HepG2 (cell line): ENCODE data around the gene PPM1F. TPM values are rescaled to one million over a fixed set of nuclear protein-coding genes. Genes with fewer than 3 reads are reported as not detected.

Experiments
- ATAC-seq: fragments of 200-7000 bp; cut with Tn5 transposase; 3 replicates; pipeline ENCODE4 v1.9.1; 2020; ENCODE audit warnings: mild to moderate bottlenecking, moderate library complexity
- BruUV-seq: library from RNA; stranded (reverse); fragments of 400-500 nt; replicated peaks from 2 replicates; lab custom pipeline; 2021; lab: Mats Ljungman, UMichigan
- CTCF ChIA-PET: fragments of 300-600 bp; formaldehyde crosslinking; extraction: SDS; loops from one replicate; lab custom pipeline; 2021; ENCODE audit warnings: low total read pairs, inconsistent platforms, low intra/inter-chr PET ratio; lab: Yijun Ruan, JAX
- POLR2A ChIA-PET: fragments of 350-600 bp; sonication (Branson Sonifier 250); formaldehyde crosslinking; loops from one replicate; lab custom pipeline; 2020; ENCODE audit warnings: antibody characterized with exemption, inconsistent platforms; lab: Yijun Ruan, JAX
- DNase-seq: peaks from one replicate; pipeline ENCODE4 v3.0.0-alpha.2; 2015; ENCODE audit warnings: low spot score
- FAIRE-seq: peaks from 3 replicates; lab custom pipeline; 2011; peaks lifted over from hg19 to GRCh38; lab: Jason Lieb, UNC
- H2AFZ ChIP-seq: one replicate; pipeline ENCODE4 v1.6.1; 2011; ENCODE audit warnings: low read length, inconsistent platforms
- H3K27ac ChIP-seq: fragments of 300-600 bp; 3 replicates; pipeline ENCODE4 v1.8.0; 2011; ENCODE audit warnings: mixed run types, mild to moderate bottlenecking, mixed read lengths, low read length, inconsistent platforms; ENCODE audit not compliant: insufficient read depth; ENCODE audit errors: extremely low read length
- H3K27me3 ChIP-seq, 2 experiments: fragments of 200-600 bp in 1 of 2; 2 replicates in 1 of 2; 3 replicates in 1 of 2; pipeline versions ENCODE4 v1.6.0 to v1.8.0; 2011; ENCODE audit warnings: low read length in 2 of 2, mild to moderate bottlenecking in 2 of 2, moderate library complexity in 2 of 2, inconsistent platforms in 1 of 2; ENCODE audit not compliant: insufficient read depth in 2 of 2, control insufficient read depth in 1 of 2
- H3K36me3 ChIP-seq, 2 experiments: fragments of 200-600 bp in 1 of 2; replicated peaks in 1 of 2; 2 replicates in 1 of 2; 3 replicates in 1 of 2; pipeline versions ENCODE4 v1.5.1 to v1.8.0; 2011; ENCODE audit warnings: low read length in 2 of 2, inconsistent platforms in 1 of 2; ENCODE audit not compliant: insufficient read depth in 2 of 2, control insufficient read depth in 1 of 2
- H3K4me1 ChIP-seq: 2 replicates; pipeline ENCODE4 v1.5.1; 2012; ENCODE audit warnings: low read length, inconsistent platforms; ENCODE audit not compliant: insufficient read depth
- H3K4me2 ChIP-seq: 2 replicates; pipeline ENCODE4 v1.6.0; 2011; ENCODE audit warnings: low read depth, low read length, inconsistent platforms
- H3K4me3 ChIP-seq, 3 experiments: fragments of 200-600 bp in 1 of 3; sonication (generic), shearing (Covaris generic) in 1 of 3; replicated peaks in 1 of 3; 2 replicates each; pipeline ENCODE4 v1.5.1; 2011 to 2016; ENCODE audit warnings: low read length in 3 of 3, inconsistent platforms in 2 of 3, low read depth in 2 of 3, mild to moderate bottlenecking in 2 of 3, control low read depth in 1 of 3, mixed read lengths in 1 of 3; ENCODE audit not compliant: insufficient read depth in 1 of 3
- H3K79me2 ChIP-seq: one replicate; pipeline ENCODE4 v1.6.1; 2011; ENCODE audit warnings: low read length, inconsistent platforms; ENCODE audit not compliant: insufficient read depth
- H3K9ac ChIP-seq: 2 replicates; pipeline ENCODE4 v1.6.0; 2011; ENCODE audit warnings: mild to moderate bottlenecking, low read depth, low read length, inconsistent platforms; ENCODE audit not compliant: insufficient read depth
- H3K9me3 ChIP-seq: 2 replicates; pipeline ENCODE4 v1.5.1; 2012; ENCODE audit warnings: mild to moderate bottlenecking, low read length
- H4K20me1 ChIP-seq: 2 replicates; pipeline ENCODE4 v1.6.0; 2011; ENCODE audit warnings: inconsistent platforms, mild to moderate bottlenecking, low read length, moderate library complexity; ENCODE audit not compliant: insufficient read depth
- DPF2 ChIP-seq: sonication (generic); formaldehyde crosslinking; IDR thresholded peaks from 2 replicates; pipeline ENCODE4 v1.4.0; 2020; ENCODE audit warnings: mild to moderate bottlenecking, low read depth, missing genetic modification reagents, borderline replicate concordance
- HBP1 ChIP-seq: IDR thresholded peaks from 2 replicates; pipeline ENCODE4 v1.6.1; 2016; ENCODE audit warnings: low read depth, control low read depth
- KLF15 ChIP-seq: sonication (generic); formaldehyde crosslinking; IDR thresholded peaks from 2 replicates; pipeline ENCODE4 v1.8.1; 2023; ENCODE audit warnings: borderline replicate concordance, mild to moderate bottlenecking, inconsistent platforms, missing genetic modification reagents, mixed read lengths
- SIX1 ChIP-seq: sonication (generic); formaldehyde crosslinking; IDR thresholded peaks from 2 replicates; pipeline ENCODE4 v1.4.0; 2020; ENCODE audit warnings: missing genetic modification reagents, borderline replicate concordance
- SP4 ChIP-seq: sonication (generic); formaldehyde crosslinking; IDR thresholded peaks from 2 replicates; pipeline ENCODE4 v1.8.1; 2023; ENCODE audit warnings: mild to moderate bottlenecking, missing genetic modification reagents
- UBTF ChIP-seq: sonication (generic); formaldehyde crosslinking; IDR thresholded peaks from 2 replicates; pipeline ENCODE4 v1.4.0; 2020; ENCODE audit warnings: mild to moderate bottlenecking, missing genetic modification reagents
- ZBED4 ChIP-seq: sonication (generic); formaldehyde crosslinking; IDR thresholded peaks from 2 replicates; pipeline ENCODE4 v1.4.0; 2020; ENCODE audit warnings: missing genetic modification reagents, borderline replicate concordance
- ZNF124 ChIP-seq: sonication (generic); formaldehyde crosslinking; IDR thresholded peaks from 2 replicates; pipeline ENCODE4 v1.4.0; 2020; ENCODE audit warnings: missing genetic modification reagents
- ZNF17 ChIP-seq: sonication (generic); formaldehyde crosslinking; IDR thresholded peaks from 2 replicates; pipeline ENCODE4 v1.5.0; 2020; ENCODE audit warnings: mild to moderate bottlenecking, missing genetic modification reagents
- ZSCAN21 ChIP-seq: sonication (generic); formaldehyde crosslinking; IDR thresholded peaks from 2 replicates; pipeline ENCODE4 v1.8.0; 2022; ENCODE audit warnings: mild to moderate bottlenecking, missing genetic modification reagents, moderate library complexity, borderline replicate concordance
- WGBS: methylation state at CpG from one replicate; pipeline ENCODE4 v1.1.6; 2017; ENCODE audit warnings: low lambda C conversion rate; 5-methylcytosine and 5-hydroxymethylcytosine counted together
- in situ Hi-C: cut with HindIII; loops from 2 replicates; pipeline ENCODE4 v1.10.0; 2017; ENCODE audit warnings: low pct_unique_long_range_greater_than_20kb; ENCODE audit not compliant: extremely low pct_ligation_motif_present
- intact Hi-C: fragments of 100-400 bp; cut with micrococcal nuclease; formaldehyde crosslinking; loops from one replicate; pipeline ENCODE4 v1.10.0; 2022; ENCODE audit not compliant: unreplicated experiment
- polyA plus RNA-seq, 8 experiments: library from polyadenylated mRNA; depleted of rRNA in 3 of 8; stranded (reverse) in 7 of 8; unstranded in 1 of 8; fragments of >200 nt; fragmentation: Illumina TruSeq in 4 of 8; extraction: Trizol in 4 of 8; gene quantifications; 2 replicates each; pipeline versions ENCODE4 v1.2.1 to v1.2.3, GENCODE V29; 2011 to 2016; ENCODE audit warnings: low read depth in 4 of 8, missing spikeins in 1 of 8, mixed read lengths in 1 of 8; ENCODE audit not compliant: insufficient read depth in 1 of 8
- total RNA-seq, 5 experiments: library from RNA; depleted of rRNA; stranded (reverse); fragments of >200 nt; fragmentation: Illumina TruSeq; extraction: Trizol; gene quantifications; 2 replicates each; pipeline ENCODE4 v1.2.3, GENCODE V29; 2016; ENCODE audit warnings: low read depth in 1 of 5
- TF ChIP-seq, protein P1 (sequence below): sonication (generic); formaldehyde crosslinking; IDR thresholded peaks from 2 replicates; pipeline ENCODE4 v1.8.1; 2022; ENCODE audit warnings: mild to moderate bottlenecking, missing genetic modification reagents

PPM1F gene
- total and polyA plus RNA-seq, 2 of the 13 experiments (the other 11 are each of a cell fraction or from before 2014, with no cell fraction given), result 11.0 to 19.6 TPM

DNA sequence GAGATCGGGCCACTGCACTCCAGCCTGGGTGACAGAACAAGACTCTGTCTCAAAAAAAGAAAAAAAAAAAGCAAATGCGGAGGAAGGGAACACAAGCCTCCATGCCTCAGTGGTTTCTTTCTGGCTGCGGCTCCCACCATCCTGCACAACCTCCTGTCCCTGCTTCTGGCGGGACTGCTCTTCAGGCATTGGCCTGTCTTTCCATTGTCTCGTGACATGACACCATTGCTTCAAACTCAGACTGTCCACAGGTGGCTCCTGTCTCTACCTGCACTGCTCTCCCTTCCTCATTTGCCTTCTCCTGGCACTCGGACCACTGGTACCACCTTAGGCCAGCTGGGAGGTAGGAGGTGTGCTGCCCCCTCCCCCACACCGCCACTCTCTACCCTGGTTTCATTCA lies 10.6 kb upstream of the PPM1F start:
- in situ Hi-C loops, result no loop called here
- WGBS, result 91% methylated on average over 7 of the region's 7 CpGs

More for the DNA sequence above, 10.6 kb upstream of the PPM1F start:
- no peak for DNase-seq
- intact Hi-C loops, result no loop called here
- Histone ChIP-seq H3K27me3 (no peaks in the 10 kb centered on the region), H4K20me1 (no peaks in the 10 kb centered on the region), H3K79me2 (no peaks in the 10 kb centered on the region), H3K4me1 (no peaks in the 10 kb centered on the region), H3K9ac (no peak overlapping the region), H3K4me3 (no peak overlapping the region), H3K4me2 (no peak overlapping the region), H2AFZ (no peak overlapping the region), H3K9me3 (no peaks in the 10 kb centered on the region), H3K27ac (no peak overlapping the region), H3K36me3 (peaks cover 24 to 69% of the 10 kb centered on the region in 2 experiments)
- no peak for FAIRE-seq
- TF ChIP-seq SP4 (CRISPR knock-in tag) (no peak), DPF2 (no peak), ZNF17 (CRISPR knock-in tag) (no peak), ZNF124 (CRISPR knock-in tag) (no peak), UBTF (CRISPR knock-in tag) (no peak), ZBED4 (CRISPR knock-in tag) (no peak), SIX1 (no peak), ZSCAN21 (no peak), HBP1 (CRISPR knock-in tag) (no peak), KLF15 (CRISPR knock-in tag) (no peak)
- TF ChIP-seq, protein P1, sequence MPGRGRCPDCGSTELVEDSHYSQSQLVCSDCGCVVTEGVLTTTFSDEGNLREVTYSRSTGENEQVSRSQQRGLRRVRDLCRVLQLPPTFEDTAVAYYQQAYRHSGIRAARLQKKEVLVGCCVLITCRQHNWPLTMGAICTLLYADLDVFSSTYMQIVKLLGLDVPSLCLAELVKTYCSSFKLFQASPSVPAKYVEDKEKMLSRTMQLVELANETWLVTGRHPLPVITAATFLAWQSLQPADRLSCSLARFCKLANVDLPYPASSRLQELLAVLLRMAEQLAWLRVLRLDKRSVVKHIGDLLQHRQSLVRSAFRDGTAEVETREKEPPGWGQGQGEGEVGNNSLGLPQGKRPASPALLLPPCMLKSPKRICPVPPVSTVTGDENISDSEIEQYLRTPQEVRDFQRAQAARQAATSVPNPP (CRISPR knock-in tag), result no peak
- POLR2A ChIA-PET, result no interaction called here
- no TSS peak for BruUV-seq
- CTCF ChIA-PET, result no interaction called here
- no peak for ATAC-seq
